HFFc6 (cell line): Measurements from ENCODE around the gene ZNF688. TPM values are rescaled to one million over a fixed set of nuclear protein-coding genes. Genes with fewer than 3 reads are reported as not detected.
A peak's percentile ranks its signal among the peaks of the same experiment; 100 is the strongest.

Source experiments
- DNase-seq: peaks from one replicate; pipeline ENCODE4 v3.0.0-alpha.2; 2018
- H3K27ac Mint-ChIP-seq: 2 replicates; pipeline ENCODE4 v1.8.0; 2020; ENCODE audit warnings: mild to moderate bottlenecking, mixed read lengths
- H3K27me3 Mint-ChIP-seq: 2 replicates; pipeline ENCODE4 v1.8.0; 2021; ENCODE audit warnings: mild to moderate bottlenecking, moderate library complexity, mixed read lengths; ENCODE audit not compliant: insufficient read depth
- H3K36me3 Mint-ChIP-seq: 2 replicates; pipeline ENCODE4 v1.8.0; 2021; ENCODE audit warnings: low read depth, mixed read lengths
- H3K4me1 Mint-ChIP-seq: 2 replicates; pipeline ENCODE4 v1.8.0; 2020; ENCODE audit warnings: low read depth, mixed read lengths
- H3K4me3 Mint-ChIP-seq: 2 replicates; pipeline ENCODE4 v1.8.0; 2020; ENCODE audit warnings: mild to moderate bottlenecking, moderate library complexity, mixed read lengths
- H3K9me3 Mint-ChIP-seq: 2 replicates; pipeline ENCODE4 v1.8.0; 2020; ENCODE audit warnings: mild to moderate bottlenecking, mixed read lengths
- total RNA-seq, 6 experiments: library from RNA; stranded (reverse); fragmentation: NEBNext Ultra II Directional; extraction: Animal tissue kit (Norgen Biotek cat#: 25700); gene quantifications; 2 replicates in 1 of 6; 3 replicates in 5 of 6; pipeline ENCODE4 v1.2.3, GENCODE V29; 2021
- TF ChIP-seq, protein P1 (sequence below): fragments of 200-600 bp; sonication (generic); IDR thresholded peaks from 2 replicates; pipeline ENCODE4 v1.5.0; 2021; ENCODE audit warnings: antibody characterized with exemption, mild to moderate bottlenecking

Gene ZNF688
- total RNA-seq, 6 experiments from 2014 or later: 5.9 to 10.4 (median 7.6) TPM

DNA sequence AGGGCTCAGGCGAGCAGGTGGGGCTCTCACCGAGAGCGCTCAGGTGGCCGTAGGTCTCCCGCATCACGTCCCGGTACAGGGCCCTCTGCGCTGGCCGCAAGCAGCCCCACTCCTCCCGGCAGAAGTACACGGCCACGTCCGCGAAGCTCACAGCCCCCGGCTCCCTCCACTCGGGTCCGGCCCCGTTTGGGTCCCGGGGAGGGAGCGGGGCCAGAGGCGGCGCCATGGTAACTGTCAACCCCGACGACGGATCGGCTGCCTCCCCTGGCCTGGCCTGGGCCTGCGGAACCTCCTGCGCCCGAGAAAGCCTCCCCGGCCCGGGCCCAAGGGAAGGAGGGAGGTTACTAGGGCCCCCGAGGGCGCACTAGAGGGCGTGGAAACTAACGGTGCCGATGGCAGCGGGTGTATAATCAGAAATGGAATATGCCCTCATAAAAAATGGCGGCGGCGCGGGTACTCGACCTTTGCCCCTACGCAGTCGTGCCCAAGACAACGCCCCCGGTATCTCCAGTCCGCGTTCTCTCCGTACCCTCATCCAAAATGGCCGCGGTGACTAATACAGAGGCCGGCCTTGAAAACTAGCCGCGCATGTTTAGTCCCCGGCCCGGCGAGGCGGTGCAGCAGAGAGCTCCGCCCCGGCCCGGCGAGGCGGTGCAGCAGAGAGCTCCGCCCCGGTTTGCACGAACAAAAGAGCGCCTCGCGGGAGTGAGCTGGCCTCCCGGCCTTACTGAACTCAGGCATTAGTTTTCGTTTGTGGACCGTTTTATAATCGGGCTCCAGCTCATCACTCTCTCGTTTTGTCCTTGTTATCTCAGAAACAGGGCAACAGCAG, 13.3 kb downstream of the ZNF688 start, which contains the start of gene ZNF764:
TSS of gene ZNF764 (minus strand) at position 418 of the 832 bp plus-strand sequence. CDS start at position 226, 192 bp downstream.
- TF ChIP-seq, protein P1, sequence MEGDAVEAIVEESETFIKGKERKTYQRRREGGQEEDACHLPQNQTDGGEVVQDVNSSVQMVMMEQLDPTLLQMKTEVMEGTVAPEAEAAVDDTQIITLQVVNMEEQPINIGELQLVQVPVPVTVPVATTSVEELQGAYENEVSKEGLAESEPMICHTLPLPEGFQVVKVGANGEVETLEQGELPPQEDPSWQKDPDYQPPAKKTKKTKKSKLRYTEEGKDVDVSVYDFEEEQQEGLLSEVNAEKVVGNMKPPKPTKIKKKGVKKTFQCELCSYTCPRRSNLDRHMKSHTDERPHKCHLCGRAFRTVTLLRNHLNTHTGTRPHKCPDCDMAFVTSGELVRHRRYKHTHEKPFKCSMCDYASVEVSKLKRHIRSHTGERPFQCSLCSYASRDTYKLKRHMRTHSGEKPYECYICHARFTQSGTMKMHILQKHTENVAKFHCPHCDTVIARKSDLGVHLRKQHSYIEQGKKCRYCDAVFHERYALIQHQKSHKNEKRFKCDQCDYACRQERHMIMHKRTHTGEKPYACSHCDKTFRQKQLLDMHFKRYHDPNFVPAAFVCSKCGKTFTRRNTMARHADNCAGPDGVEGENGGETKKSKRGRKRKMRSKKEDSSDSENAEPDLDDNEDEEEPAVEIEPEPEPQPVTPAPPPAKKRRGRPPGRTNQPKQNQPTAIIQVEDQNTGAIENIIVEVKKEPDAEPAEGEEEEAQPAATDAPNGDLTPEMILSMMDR: peak; percentile 44
- H3K4me3 Mint-ChIP-seq: peak within 1 kb of the TSS; percentile 90
- no peaks in the 10 kb centered on the region for H3K9me3 Mint-ChIP-seq
- H3K4me1 Mint-ChIP-seq: peaks cover 17% of the 10 kb centered on the region
- peaks cover 11% of the 10 kb centered on the region for H3K36me3 Mint-ChIP-seq
- H3K27me3 Mint-ChIP-seq: no peaks in the 10 kb centered on the region; the same call in none of the 2 replicates
- DNase-seq: peak; percentile 98
- peak within 1 kb of the TSS; percentile 84 for H3K27ac Mint-ChIP-seq

DNA sequence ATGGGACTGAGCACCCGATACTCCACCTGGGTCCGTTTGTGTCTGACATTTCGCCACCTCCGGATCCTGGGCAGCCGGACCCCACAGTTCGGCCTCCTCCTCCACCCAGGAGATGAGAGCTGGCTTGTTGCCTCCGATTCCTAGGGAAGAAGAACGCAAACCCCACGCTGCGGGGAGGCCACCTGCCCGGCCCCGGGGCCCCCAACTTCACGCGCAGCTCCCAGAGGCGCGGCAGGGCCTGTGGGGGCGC, 13.9 kb downstream of the ZNF688 start:
- no peaks in the 10 kb centered on the region; the same call in none of the 2 replicates for H3K27me3 Mint-ChIP-seq
- no peaks in the 10 kb centered on the region for H3K9me3 Mint-ChIP-seq
- peak overlapping the region; percentile 84 for H3K27ac Mint-ChIP-seq
- peak overlapping the region; percentile 90 for H3K4me3 Mint-ChIP-seq
- H3K36me3 Mint-ChIP-seq: peaks cover 11% of the 10 kb centered on the region
- peaks cover 17% of the 10 kb centered on the region for H3K4me1 Mint-ChIP-seq
- TF ChIP-seq, protein P1: no peak; the same call in 1 of the 2 replicates
- DNase-seq: no peak

DNA sequence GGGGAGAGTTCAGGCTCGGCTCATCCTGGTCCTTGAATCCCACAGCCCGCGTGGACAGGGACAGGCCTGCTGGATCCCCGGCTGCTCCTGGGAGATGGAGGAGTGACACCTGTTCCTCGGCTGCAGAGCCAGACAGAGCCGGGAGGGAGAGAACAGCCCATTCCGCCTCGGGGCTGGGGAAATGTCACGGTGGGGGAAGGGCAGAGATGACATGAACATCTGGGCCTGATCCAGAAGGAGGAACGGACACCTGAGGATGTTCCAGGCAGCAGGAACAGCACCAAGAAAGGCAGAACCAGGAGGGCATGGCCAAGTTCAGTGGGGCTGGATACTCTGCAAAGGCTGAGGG, 15.4 kb downstream of the ZNF688 start:
- Mint-ChIP-seq H3K36me3 (peaks cover 11% of the 10 kb centered on the region), H3K9me3 (no peaks in the 10 kb centered on the region), H3K4me1 (peaks cover 17% of the 10 kb centered on the region), H3K4me3 (peak overlapping the region; percentile 58), H3K27me3 (no peaks in the 10 kb centered on the region; the same call in 1 of the 2 replicates), H3K27ac (peak overlapping the region; percentile 40; the same call in 1 of the 2 replicates)
- TF ChIP-seq, protein P1: no peak
- DNase-seq: no peak

DNA sequence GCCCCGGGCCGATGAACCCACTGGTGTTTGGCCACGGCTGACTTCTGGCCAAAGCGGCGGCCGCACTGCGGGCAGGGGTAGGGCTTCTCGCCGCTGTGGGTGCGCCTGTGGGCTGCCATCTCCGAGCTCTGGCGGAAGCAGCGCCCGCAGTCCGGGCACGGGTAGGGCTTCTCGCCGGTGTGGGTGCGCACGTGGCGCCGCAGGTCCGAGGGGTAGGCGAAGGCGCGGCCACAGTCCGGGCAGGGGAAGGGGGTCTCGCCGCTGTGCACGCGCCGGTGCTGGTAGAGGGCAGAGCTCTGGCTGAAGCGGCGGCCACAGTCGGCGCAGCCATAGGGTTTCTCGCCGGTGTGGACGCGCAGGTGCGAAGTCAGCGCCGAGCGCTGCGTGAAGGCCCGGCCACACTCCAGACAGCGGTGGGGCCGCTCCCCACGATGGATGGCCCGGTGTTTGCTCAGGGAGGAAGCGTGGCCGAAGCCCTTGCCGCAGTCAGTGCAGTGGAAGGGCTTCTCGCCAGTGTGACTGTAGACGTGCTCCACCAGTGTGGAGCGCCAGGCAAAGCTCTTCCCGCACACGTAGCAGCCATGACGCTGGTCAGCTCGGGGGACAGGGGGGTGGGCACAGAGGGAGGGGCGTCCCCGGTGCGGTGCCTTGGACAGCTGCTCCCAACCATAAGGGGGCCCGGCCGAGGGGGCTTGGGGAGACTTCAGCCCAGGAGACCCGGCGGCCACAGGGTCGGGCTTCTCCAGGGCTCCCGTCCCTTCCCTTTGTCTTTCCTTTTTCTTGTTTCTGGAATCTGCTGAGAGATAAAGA, 16.0 kb downstream of the ZNF688 start:
- H3K4me1 Mint-ChIP-seq: peaks cover 17% of the 10 kb centered on the region
- H3K27ac Mint-ChIP-seq: 0 out of 2 replicates have a peak overlapping the region, but pooled peaks have one; percentile 40

More for the DNA sequence above, 16.0 kb downstream of the ZNF688 start:
- TF ChIP-seq, protein P1: no peak
- Mint-ChIP-seq H3K27me3 (no peaks in the 10 kb centered on the region; the same call in 1 of the 2 replicates), H3K4me3 (no peak overlapping the region), H3K36me3 (peaks cover 11% of the 10 kb centered on the region), H3K9me3 (no peaks in the 10 kb centered on the region)
- no peak for DNase-seq
